ENCODE data around the gene NUDT12. TPM values are rescaled to one million over a fixed set of nuclear protein-coding genes. Genes with fewer than 3 reads are reported as not detected.

The NUDT12 gene
- total and polyA plus RNA-seq, 2 of the 13 experiments (the other 11 are each of a cell fraction or from before 2014, with no cell fraction given): 2.3 to 5.4 TPM

GRCh38 chr5:103522586-103522985 lies 40.0 kb downstream of the NUDT12 start:
- Histone ChIP-seq H3K27ac (ENCODE audit: extremely low read length, insufficient read depth, low read length) (no peak overlapping the region), H4K20me1 (ENCODE audit: insufficient read depth, low read length) (no peaks in the 10 kb centered on the region), H3K36me3 (replicated peaks in 1 of 2; ENCODE audit: control insufficient read depth in 1 of 2, insufficient read depth in 2 of 2, low read length in 2 of 2) (no peaks in the 10 kb centered on the region), H3K79me2 (ENCODE audit: insufficient read depth, low read length) (no peaks in the 10 kb centered on the region), H3K4me1 (ENCODE audit: insufficient read depth, low read length) (peaks cover 13% of the 10 kb centered on the region), H2AFZ (ENCODE audit: low read length) (no peak overlapping the region), H3K9ac (ENCODE audit: insufficient read depth, low read depth, low read length) (no peak overlapping the region), H3K4me2 (ENCODE audit: low read depth, low read length) (no peak overlapping the region), H3K27me3 (ENCODE audit: control insufficient read depth in 1 of 2, insufficient read depth in 2 of 2, low read length in 2 of 2) (no peaks in the 10 kb centered on the region), H3K4me3 (replicated peaks in 1 of 3; ENCODE audit: insufficient read depth in 1 of 3, low read depth in 2 of 3, low read length in 3 of 3) (no peak overlapping the region), H3K9me3 (ENCODE audit: low read length) (no peaks in the 10 kb centered on the region)
- BruUV-seq (replicated peaks): no TSS peak
- no peak for ATAC-seq
- DNase-seq (ENCODE audit: low spot score): no peak
- intact Hi-C loops (cut with micrococcal nuclease; ENCODE audit: unreplicated experiment) (no loop called here), in situ Hi-C loops (cut with HindIII; ENCODE audit: extremely low pct_ligation_motif_present, low pct_unique_long_range_greater_than_20kb) (no loop called here)
- CTCF ChIA-PET (ENCODE audit: low intra/inter-chr PET ratio, low total read pairs): no interaction called here
- no peak for FAIRE-seq
- POLR2A ChIA-PET: no interaction called here
- 71% methylated on average over 5 of the region's 5 CpGs for WGBS (ENCODE audit: low lambda C conversion rate)
- TF ChIP-seq ZNF225 (CRISPR knock-in tag; IDR thresholded peaks at IDR 0.05): no peak
- TF ChIP-seq, protein P1, sequence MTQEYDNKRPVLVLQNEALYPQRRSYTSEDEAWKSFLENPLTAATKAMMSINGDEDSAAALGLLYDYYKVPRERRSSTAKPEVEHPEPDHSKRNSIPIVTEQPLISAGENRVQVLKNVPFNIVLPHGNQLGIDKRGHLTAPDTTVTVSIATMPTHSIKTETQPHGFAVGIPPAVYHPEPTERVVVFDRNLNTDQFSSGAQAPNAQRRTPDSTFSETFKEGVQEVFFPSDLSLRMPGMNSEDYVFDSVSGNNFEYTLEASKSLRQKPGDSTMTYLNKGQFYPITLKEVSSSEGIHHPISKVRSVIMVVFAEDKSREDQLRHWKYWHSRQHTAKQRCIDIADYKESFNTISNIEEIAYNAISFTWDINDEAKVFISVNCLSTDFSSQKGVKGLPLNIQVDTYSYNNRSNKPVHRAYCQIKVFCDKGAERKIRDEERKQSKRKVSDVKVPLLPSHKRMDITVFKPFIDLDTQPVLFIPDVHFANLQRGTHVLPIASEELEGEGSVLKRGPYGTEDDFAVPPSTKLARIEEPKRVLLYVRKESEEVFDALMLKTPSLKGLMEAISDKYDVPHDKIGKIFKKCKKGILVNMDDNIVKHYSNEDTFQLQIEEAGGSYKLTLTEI (CRISPR knock-in tag; conservative IDR thresholded peaks at IDR 0.05): no peak
- no peak for TF ChIP-seq ZNF121 (CRISPR knock-in tag; IDR thresholded peaks at IDR 0.05)

- WGBS (ENCODE audit: low lambda C conversion rate): 23% methylated on average over 4 of the region's 4 CpGs
- Histone ChIP-seq H4K20me1 (ENCODE audit: insufficient read depth, low read length) (no peaks in the 10 kb centered on the region), H3K4me3 (replicated peaks in 1 of 3; ENCODE audit: insufficient read depth in 1 of 3, low read depth in 2 of 3, low read length in 3 of 3) (no peak overlapping the region), H2AFZ (ENCODE audit: low read length) (no peak overlapping the region), H3K4me1 (ENCODE audit: insufficient read depth, low read length) (peaks cover 13% of the 10 kb centered on the region), H3K36me3 (replicated peaks in 1 of 2; ENCODE audit: control insufficient read depth in 1 of 2, insufficient read depth in 2 of 2, low read length in 2 of 2) (no peaks in the 10 kb centered on the region), H3K79me2 (ENCODE audit: insufficient read depth, low read length) (no peaks in the 10 kb centered on the region), H3K27ac (ENCODE audit: extremely low read length, insufficient read depth, low read length) (no peak overlapping the region), H3K9ac (ENCODE audit: insufficient read depth, low read depth, low read length) (no peak overlapping the region), H3K4me2 (ENCODE audit: low read depth, low read length) (no peak overlapping the region), H3K27me3 (ENCODE audit: control insufficient read depth in 1 of 2, insufficient read depth in 2 of 2, low read length in 2 of 2) (no peaks in the 10 kb centered on the region), H3K9me3 (ENCODE audit: low read length) (no peaks in the 10 kb centered on the region)
- in situ Hi-C loops (cut with HindIII; ENCODE audit: extremely low pct_ligation_motif_present, low pct_unique_long_range_greater_than_20kb) (no loop called here), intact Hi-C loops (cut with micrococcal nuclease; ENCODE audit: unreplicated experiment) (no loop called here)
- ATAC-seq (no peak), FAIRE-seq (no peak), DNase-seq (ENCODE audit: low spot score) (no peak)
- BruUV-seq (replicated peaks): no TSS peak
- CTCF ChIA-PET (ENCODE audit: low intra/inter-chr PET ratio, low total read pairs): no interaction called here
- POLR2A ChIA-PET: no interaction called here
- no peak for TF ChIP-seq AHR (CRISPR knock-in tag; IDR thresholded peaks at IDR 0.05)
- TF ChIP-seq, protein P2, sequence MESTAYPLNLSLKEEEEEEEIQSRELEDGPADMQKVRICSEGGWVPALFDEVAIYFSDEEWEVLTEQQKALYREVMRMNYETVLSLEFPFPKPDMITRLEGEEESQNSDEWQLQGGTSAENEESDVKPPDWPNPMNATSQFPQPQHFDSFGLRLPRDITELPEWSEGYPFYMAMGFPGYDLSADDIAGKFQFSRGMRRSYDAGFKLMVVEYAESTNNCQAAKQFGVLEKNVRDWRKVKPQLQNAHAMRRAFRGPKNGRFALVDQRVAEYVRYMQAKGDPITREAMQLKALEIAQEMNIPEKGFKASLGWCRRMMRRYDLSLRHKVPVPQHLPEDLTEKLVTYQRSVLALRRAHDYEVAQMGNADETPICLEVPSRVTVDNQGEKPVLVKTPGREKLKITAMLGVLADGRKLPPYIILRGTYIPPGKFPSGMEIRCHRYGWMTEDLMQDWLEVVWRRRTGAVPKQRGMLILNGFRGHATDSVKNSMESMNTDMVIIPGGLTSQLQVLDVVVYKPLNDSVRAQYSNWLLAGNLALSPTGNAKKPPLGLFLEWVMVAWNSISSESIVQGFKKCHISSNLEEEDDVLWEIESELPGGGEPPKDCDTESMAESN (CRISPR knock-in tag; conservative IDR thresholded peaks at IDR 0.05): no peak
- TF ChIP-seq GLI4 (CRISPR knock-in tag; IDR thresholded peaks at IDR 0.05; ENCODE audit: borderline replicate concordance): no peak
- no peak for TF ChIP-seq ZNF530 (CRISPR knock-in tag; IDR thresholded peaks at IDR 0.05; ENCODE audit: low read depth)
- no peak for TF ChIP-seq TFAP4 (IDR thresholded peaks at IDR 0.05; ENCODE audit: borderline replicate concordance, low read depth)
- TF ChIP-seq BATF2 (CRISPR knock-in tag; IDR thresholded peaks at IDR 0.05): no peak
- TF ChIP-seq SKIL (CRISPR knock-in tag; IDR thresholded peaks at IDR 0.05; ENCODE audit: borderline replicate concordance): no peak
Measured at GRCh38 chr5:103519550-103519949, 43.0 kb downstream of the NUDT12 start.
